ENCODE data around the gene PDE4B. TPM values are rescaled to one million over a fixed set of nuclear protein-coding genes. Genes with fewer than 3 reads are reported as not detected.

Gene PDE4B
- total and polyA plus RNA-seq, 12 donors: 1.2 to 14.9 (median 3.9) TPM

DNA sequence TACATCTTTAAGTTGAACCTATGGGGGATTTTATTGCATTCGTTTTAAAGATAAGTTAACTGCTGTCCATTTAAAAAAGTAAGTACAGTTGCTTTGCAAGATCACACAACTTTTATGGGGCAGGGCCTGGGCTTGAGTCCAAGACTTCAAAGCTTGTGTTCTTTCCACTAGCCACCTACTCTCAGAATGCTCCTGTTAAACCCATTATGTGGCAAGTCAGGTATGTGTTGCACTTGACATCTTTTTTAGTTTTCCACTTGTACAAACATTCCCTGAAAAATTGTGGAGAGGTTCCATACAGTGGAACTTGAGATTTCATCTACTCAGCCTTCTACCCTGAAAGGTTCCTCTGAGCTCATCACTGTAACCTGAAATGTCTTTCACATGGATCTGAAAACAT, 505.8 kb downstream of the PDE4B start:
- Histone ChIP-seq H3K27me3 (no peaks in the 10 kb centered on the region), H3K36me3 (replicated peaks in 1 of 2) (no peaks in the 10 kb centered on the region), H3K27ac (no peak overlapping the region), H3K9me3 (replicated peaks in 1 of 3) (no peaks in the 10 kb centered on the region), H3K4me1 (replicated peaks in 1 of 2) (peaks cover 0 to 6% of the 10 kb centered on the region in 2 donors), H3K4me3 (no peak overlapping the region)
- no peak for DNase-seq
- TF ChIP-seq CTCF (IDR thresholded peaks at IDR 0.05) (no peak), POLR2A (IDR thresholded peaks at IDR 0.05) (no peak)
- intact Hi-C loops (cut with DNase I): no loop called here
- 79 to 92% (median 84%) methylated on average over 1 of the region's 1 CpG for WGBS, 4 donors

- Histone ChIP-seq H3K4me1 (replicated peaks in 1 of 2) (no peaks in the 10 kb centered on the region), H3K27me3 (no peaks in the 10 kb centered on the region), H3K4me3 (no peak overlapping the region), H3K27ac (no peak overlapping the region), H3K36me3 (replicated peaks in 1 of 2) (no peaks in the 10 kb centered on the region), H3K9me3 (replicated peaks in 1 of 3) (no peaks in the 10 kb centered on the region)
- intact Hi-C loops (cut with DNase I): no loop called here
- 74 to 93% (median 83%) methylated on average over 7 of the region's 7 CpGs for WGBS, 4 donors
- TF ChIP-seq CTCF (IDR thresholded peaks at IDR 0.05): no peak
- no peak for TF ChIP-seq POLR2A (IDR thresholded peaks at IDR 0.05)
- DNase-seq: no peak
Observed at GRCh38 chr1:66300280-66300971, 507.7 kb downstream of the PDE4B start.

DNA sequence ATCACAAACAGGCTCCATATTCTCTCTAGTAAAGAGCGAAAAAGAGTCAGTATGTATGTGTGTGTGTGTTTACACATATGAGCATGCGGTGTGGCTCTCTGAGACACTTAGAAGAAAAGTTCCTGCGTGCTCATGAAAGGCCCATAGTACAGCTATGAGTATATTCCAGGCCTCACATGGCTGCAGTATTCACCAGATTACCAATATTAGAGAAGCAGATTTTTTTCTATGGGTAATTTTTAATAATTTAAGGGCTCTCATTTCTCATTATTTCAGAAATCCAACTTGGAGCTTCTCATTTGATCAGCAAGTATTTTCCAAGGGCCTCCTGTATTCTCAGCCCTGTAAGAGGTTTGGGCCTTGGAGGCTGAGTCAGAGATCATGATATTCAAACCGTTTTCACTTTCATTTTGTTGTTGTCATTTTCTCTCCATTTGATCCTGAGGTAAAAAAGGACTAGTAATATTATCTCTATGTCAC, 508.3 kb downstream of the PDE4B start:
- WGBS, 4 donors: 25 to 62% (median 48%) methylated on average over 4 of the region's 4 CpGs
- TF ChIP-seq POLR2A (IDR thresholded peaks at IDR 0.05): no peak
- TF ChIP-seq CTCF (IDR thresholded peaks at IDR 0.05): no peak
- DNase-seq: peak in 2 of 7 donors; percentile 18 to 24

GRCh38 chr1:66302184-66302742, 509.6 kb downstream of the PDE4B start:
- Histone ChIP-seq H3K4me3 (no peak overlapping the region), H3K27ac (no peak overlapping the region), H3K4me1 (replicated peaks in 1 of 2) (no peaks in the 10 kb centered on the region), H3K36me3 (replicated peaks in 1 of 2) (no peaks in the 10 kb centered on the region), H3K9me3 (replicated peaks in 1 of 3) (no peaks in the 10 kb centered on the region), H3K27me3 (no peaks in the 10 kb centered on the region)
- TF ChIP-seq CTCF (IDR thresholded peaks at IDR 0.05) (no peak), POLR2A (IDR thresholded peaks at IDR 0.05) (no peak)
- 95 to 97% (median 95%) methylated on average over 3 of the region's 3 CpGs for WGBS, 4 donors
- no peak for DNase-seq
- intact Hi-C loops (cut with DNase I): no loop called here

More for the DNA sequence above, 508.3 kb downstream of the PDE4B start:
- Histone ChIP-seq H3K27ac (no peak overlapping the region), H3K36me3 (replicated peaks in 1 of 2) (no peaks in the 10 kb centered on the region), H3K4me3 (peak overlapping the region in 1 of 4 donors; percentile 8), H3K27me3 (no peaks in the 10 kb centered on the region), H3K4me1 (replicated peaks in 1 of 2) (no peaks in the 10 kb centered on the region), H3K9me3 (replicated peaks in 1 of 3) (no peaks in the 10 kb centered on the region)
- intact Hi-C loops (cut with DNase I): no loop called here
